ENCODE results near the gene DCLK1.

The DCLK1 gene

DNA sequence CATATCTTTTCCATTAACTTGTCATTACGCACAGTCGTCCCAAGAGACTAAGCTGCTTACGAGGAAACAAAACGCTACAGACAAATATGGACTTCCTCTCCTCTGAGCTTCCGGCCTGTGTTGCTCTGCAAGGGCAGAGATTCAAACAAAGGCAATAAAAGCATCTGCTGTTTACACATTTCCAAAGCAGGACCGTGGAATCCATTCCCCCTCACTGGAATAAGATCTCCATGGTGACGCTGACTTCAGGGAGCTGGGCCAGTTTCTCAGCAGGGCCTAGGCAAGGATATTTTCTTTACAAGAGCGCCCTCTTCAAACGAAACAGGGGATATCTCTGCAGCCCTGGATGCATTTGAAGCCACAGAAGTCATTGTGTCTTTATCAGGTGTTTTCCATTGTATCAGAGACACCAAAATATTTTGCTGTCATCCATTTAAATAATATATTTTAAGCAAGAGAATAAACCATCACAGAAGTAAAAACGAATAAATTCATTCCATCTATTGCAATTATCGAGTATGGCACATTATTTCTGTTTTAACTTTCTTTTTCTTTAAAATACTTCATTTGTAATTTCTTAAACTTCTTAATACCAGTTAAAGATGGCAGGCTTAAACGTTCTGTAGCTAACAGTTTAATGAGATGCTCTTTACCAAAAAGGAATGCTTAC is 177.5 kb downstream of the DCLK1 start:
- TF ChIP-seq, protein P1, sequence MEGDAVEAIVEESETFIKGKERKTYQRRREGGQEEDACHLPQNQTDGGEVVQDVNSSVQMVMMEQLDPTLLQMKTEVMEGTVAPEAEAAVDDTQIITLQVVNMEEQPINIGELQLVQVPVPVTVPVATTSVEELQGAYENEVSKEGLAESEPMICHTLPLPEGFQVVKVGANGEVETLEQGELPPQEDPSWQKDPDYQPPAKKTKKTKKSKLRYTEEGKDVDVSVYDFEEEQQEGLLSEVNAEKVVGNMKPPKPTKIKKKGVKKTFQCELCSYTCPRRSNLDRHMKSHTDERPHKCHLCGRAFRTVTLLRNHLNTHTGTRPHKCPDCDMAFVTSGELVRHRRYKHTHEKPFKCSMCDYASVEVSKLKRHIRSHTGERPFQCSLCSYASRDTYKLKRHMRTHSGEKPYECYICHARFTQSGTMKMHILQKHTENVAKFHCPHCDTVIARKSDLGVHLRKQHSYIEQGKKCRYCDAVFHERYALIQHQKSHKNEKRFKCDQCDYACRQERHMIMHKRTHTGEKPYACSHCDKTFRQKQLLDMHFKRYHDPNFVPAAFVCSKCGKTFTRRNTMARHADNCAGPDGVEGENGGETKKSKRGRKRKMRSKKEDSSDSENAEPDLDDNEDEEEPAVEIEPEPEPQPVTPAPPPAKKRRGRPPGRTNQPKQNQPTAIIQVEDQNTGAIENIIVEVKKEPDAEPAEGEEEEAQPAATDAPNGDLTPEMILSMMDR (IDR thresholded peaks at IDR 0.05): peak; percentile 69

DNA sequence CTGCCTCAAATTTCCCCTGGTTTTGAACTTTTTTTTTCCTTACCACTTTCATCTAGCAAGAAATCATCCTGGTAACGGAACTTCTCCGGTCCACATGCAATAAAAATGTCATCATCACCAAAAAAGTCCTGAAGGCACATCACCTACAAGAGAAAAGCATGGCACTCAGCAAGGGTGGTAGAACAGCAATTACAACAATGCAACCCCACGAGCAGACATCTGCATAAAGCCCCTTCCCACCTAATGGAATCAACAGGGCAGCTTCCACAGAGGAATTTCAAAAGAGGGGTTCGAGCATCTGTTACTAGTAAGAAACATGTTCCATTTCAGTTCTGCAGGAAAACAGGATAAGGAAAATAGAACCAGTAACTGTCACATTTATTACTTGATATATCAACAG is 183.9 kb downstream of the DCLK1 start:
- TF ChIP-seq, protein P1 (IDR thresholded peaks at IDR 0.05): no peak

DNA sequence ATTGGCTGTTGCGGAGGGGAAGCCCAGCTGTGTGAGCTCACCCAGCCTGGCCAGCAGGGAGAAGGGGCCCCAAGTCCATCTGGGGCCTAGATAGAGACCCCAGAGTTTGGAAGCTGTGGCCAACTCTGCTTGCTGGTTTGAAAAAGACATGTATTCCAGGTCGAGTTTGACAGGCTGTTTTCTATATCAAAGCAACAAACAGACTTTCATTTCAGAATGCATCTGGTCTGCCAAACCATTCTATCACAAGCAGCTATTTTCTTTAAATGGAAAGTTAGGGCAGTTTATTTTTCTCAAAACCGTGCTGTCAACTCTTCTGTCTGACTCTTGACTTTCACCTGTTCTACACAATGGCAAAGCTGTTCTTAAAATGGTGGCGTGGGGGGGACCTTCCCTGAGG is 185.8 kb downstream of the DCLK1 start:
- TF ChIP-seq, protein P1 (IDR thresholded peaks at IDR 0.05): no peak

DNA sequence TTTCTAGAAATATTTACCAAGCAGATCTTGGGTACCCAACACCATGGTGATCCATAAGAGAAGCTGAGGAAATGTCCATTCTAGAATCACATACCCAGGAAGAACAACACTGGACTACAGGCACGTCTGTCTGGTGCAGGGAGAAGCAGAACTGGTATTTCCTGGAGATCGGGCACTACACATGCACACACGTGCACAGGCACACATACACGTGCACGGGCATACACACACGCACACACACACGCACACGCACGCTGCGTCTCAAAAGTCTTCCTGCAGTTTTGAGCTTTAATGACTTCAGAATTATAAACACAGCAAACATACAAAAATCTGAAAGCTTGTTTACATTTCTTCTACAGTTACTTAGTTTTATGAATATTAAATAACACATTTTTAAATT is 189.8 kb downstream of the DCLK1 start:
- TF ChIP-seq, protein P1 (IDR thresholded peaks at IDR 0.05): no peak

DNA sequence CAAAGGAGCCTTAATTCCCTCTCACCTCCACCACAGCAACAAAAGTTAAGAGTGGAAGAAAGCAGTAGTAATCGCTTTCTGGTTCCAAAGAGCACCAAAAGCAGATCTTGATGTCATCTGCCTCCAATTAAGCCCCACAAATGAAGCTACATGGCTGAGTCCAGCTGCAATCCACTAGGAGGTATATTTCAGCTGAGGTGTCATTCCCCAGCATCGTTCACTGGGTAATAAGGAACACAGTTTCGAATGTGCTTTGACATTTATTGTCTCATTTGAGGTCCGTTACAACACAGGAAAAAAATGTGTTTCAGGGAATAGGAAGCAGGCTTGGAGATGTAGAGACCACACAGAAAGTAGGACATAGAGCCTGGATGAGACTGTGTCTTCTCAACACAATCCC is 190.4 kb downstream of the DCLK1 start:
- TF ChIP-seq, protein P1 (IDR thresholded peaks at IDR 0.05): no peak

DNA sequence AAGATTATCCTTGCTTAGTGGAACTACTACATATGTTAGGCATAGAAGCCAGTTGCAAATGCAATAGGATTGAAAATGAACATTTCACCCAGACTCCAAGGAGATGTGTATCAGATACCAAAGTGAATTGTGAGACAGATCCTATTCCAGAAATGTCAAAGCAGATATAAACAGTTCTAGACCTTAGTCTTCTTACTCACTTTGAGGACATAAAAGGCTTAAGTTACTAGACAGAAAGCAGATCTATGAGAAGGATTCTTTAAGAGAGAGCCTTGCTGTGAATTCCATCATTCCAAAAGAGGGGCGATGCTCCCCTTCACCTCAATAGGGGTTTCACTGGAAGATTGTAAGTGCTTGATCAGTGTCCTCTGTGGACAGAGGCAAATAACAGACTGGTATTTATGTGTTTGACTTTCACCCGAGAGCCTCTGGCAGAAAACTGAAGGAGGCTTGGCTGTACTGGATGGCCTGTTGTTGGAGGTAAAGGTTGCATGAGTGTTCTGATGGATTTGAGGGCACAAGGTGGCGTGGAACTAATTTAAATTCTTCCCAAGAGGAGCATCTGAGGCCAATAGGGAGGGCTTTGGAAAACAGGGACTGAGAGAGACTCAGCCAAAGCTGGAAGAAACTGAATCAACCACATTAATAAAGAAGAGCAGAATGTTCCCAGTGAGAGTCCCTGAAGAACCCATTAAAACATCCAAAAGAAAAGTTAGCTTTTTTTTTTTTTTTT is 194.8 kb downstream of the DCLK1 start:
- TF ChIP-seq, protein P1 (IDR thresholded peaks at IDR 0.05): no peak

DNA sequence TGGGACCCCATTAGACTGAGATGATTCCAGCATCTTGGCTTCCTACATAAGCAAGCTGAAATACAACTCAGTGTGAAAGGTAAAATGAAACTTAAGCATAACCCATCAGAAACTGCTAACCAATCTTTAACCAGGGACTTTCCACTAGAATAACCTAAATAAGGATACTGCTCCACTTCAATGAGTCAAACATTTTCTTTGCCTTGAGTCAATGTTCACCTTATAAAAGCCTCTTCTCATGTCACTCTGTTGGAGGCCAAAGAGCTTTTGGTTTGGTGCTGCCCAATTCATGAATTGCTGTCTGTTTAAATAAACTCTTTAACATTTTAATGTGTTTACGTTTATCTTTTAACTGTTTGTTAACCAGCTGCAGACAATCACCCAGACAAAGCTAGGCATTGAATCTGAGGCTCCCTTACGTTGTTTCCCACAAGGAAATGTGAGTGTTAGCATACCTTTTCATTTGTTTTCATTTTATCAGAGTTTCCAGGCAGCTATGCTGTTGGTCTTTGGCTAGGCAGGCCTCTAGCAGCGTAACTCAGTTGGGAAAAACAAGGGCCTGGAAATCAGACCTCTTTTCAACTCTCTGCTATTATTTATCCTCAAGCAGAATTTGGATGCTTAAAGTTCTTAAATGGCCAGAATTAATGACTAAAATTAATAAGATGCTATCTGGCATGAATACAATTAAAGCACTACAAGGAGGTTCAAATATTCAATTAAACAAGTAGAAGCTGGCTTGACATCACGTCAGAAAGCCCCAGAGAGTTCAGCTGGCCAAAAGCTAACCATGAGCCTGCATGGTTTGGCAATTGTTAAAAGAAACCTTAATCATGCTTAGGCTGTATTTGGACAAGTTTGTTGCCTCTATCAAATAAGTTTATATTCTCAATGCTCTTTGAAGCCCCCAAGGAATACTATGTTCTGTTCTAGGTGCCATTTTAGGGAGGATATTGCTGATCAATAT is 200.2 kb downstream of the DCLK1 start:
- TF ChIP-seq, protein P1 (IDR thresholded peaks at IDR 0.05): no peak
